ENCODE results near the gene TUBGCP3.

DNA sequence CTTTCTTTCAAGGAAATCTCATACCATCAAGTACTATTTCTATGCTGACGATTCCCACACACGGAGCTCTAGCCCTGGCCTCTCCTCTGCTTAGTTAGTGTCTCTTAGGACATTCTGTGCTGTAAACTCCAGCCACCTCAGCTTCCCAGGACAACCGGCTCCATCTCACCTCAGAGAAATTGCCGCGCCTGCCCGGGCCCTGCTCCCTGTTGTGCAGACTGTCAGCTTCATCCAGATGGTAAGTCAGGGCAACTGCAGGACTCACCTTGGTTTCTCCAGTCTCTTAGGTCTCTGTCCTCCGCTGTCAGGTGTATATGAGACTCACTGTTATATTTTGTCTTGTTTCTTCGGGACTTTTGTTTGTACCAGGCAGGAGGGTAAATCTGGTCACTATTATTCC lies 113.1 kb downstream of the TUBGCP3 start:
- TF ChIP-seq CTCF (IDR thresholded peaks at IDR 0.05): no peak
- no peak for TF ChIP-seq POLR2AphosphoS5 (IDR thresholded peaks at IDR 0.05)
